GDM1 (cell line): ENCODE measurements around the gene CYP11A1.

ENCODE experiments used
- DNase-seq: peaks from one replicate; lab custom pipeline; 2025; lab: John Stamatoyannopoulos, UW

The CYP11A1 gene

DNA sequence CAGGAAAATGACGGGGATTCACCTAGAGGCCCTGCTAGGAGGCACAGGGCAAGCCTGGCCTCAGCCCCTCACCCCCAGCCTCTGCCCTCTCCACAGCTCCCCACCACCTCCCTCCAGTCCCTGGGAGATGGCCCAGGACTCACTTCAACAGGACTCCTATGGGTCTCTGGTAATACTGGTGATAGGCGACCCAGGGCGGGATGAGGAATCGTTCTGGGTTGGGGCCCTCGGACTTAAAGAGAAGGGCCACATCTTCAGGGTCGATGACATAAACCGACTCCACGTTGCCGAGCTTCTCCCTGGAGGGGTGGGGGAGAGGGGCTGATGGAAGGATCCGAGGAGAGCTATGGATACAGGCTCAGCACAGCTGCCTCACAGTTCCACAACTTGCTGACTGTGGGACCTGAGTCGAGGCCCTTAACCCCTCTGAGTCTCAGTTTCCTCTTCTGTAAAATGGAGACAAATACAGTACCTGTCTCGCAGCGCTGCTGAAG lies 19.6 kb downstream of the CYP11A1 start:
- no peak for DNase-seq

GRCh38 chr15:74345051-74345450 lies 22.4 kb downstream of the CYP11A1 start:
- DNase-seq: no peak

GRCh38 chr15:74343797-74344127 lies 23.7 kb downstream of the CYP11A1 start:
- no peak for DNase-seq

DNA sequence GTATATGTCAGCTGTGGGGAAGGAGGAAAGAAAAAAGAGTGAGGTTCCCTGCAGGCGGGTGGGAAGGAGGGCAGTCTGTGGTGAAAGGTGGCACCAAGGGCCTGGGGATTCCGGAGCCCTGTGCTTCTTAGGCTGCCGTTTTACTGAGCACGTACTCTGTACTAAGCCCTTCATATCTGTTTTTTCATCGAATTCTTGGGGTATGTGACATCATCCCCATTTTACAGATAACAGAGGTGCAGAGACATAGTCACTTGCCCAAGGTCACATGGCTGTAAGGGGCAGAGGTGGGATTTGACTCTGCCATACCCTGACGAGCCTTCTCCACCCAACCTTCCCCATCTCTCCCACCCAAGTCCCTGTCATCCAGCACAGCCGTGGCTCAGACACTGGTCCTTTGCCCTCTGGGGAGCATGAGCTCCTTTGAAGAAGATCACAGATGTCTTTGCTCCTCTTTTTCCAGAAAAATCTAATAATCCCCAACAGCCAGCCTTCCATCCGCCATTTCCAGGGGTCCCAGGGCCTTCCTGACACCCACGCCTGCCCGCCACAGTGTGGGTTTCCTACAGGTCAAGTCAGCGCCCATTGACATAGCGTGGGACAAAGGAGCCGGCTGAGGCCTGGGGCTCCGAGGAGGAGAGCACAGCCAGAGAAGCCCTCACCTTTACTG lies 24.2 kb downstream of the CYP11A1 start:
- no peak for DNase-seq

DNA sequence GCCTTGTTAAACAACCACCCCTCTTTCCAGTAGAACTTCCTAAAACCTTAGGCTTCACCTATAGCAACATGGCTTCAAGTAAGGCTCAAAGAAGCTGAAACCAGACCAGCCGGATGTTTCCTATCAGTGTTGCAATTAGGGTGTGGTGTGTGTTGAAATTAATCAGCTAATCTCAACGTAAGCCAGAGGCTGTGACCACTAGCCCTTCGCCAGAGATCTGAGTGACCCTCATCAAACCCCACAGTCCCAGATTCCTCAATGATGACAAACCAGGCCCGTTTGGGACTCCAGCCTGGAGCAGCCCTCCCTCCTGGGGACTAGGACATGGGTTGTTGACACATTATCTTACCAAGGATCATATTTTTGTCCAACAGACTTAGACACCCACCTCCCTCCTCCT lies 27.3 kb downstream of the CYP11A1 start:
- no peak for DNase-seq

GRCh38 chr15:74339371-74339770 lies 28.1 kb downstream of the CYP11A1 start:
- DNase-seq: no peak

DNA sequence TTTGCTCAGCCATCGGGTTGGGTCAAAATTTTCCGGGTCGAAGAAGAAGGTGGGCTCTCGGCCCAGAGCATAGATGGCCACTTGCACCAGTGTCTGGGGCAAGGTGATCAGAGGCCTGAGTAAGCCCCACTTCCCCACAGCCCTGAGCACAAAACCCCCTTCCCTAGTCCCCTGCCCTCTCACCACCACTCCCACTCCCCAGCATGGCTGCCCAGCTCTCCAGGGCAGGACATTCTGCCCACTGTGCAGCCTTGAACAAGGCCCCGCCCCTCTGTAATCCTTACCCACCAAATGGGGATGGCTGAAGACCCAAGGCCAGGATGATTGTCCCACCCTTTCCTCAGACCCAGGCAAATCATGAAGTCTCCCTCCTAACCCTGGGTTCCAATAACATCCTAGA lies 28.8 kb downstream of the CYP11A1 start:
- DNase-seq: no peak

GRCh38 chr15:74337607-74338211 lies 29.7 kb downstream of the CYP11A1 start:
- no peak for DNase-seq

DNA sequence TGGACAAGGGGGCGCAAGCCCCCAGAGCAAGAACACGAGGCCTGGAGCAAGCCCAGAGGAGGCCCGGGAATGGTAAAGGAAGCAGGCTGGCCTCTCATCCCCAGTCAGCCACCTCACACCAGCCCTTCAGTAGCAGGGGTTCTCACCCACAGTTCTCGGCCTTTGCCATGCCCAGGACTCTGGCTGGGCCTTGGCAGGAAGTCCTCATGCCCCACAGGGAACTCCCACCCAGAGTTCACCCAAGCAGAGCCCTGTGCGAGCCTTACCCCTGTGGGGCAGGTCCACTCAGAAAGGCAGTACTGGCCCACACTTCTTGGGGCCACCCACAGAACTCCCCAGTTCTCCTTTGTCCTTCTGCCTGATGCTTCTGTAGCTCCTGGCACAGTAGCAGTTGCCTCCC lies 30.3 kb downstream of the CYP11A1 start:
- DNase-seq: no peak

DNA sequence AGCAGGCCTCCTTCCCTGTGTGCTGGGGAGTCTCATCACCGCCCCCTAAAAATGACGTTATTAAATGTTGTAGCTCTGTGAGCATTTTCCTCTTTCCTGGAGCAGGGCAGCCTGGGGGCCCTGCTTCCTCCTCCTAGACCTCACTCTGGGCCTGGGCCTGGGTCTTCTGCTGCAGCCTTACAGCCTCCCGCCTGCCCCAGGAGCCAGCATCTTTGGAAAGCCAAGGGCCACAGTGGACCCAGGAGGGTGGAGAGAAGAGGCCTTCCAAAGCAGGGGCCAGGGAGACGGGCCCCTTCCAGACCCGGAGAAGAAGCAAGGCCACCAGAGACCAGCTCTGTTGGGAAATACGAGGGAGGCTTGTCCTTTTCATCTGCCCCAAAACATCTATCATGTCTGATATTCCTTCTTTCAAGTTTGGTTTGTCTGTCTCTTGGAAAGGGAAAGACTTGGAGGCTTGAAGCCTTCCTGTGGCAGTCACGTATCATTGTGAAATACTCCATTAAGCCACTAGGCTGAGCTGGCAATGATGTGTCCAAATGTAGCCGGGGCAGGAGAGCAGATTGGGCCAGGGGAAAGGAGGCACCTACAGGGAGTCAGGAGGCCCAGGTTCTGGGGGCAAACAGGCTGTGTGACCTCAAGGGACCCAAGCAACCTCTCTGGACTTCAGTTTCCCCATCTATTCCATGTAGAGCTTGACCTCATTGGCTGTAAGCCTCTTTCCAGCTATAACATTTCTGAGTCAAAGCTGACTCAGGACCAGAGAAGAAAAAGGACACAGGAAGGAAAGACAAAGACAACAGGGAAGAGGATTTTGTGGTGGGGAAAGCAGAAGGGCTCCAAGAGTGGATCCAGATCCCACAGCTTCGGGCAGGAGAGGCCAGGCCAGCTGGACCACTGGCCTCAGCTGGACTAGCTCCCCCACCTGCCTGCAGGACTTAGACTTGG lies 31.1 kb downstream of the CYP11A1 start:
- DNase-seq: no peak

DNA sequence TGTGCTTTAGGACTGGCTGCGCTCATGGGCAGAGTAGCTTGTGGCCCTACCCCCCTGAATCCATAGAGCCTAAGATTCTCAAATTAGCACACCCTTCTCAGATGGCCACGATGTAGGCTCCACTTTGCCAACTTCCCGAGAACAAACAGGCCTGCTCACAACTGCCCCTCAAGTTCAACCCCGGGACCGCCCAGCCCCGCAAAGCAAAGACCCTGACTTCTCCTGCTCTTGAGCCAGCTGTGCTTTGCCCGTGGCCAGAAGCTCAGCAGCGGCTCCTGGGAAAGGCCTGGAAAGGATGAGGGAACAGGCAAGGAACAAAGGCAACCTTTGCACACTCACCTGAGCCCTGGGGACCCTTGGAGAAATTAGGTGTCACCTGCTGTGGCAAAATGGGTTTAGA lies 32.0 kb downstream of the CYP11A1 start:
- no peak for DNase-seq

- DNase-seq: no peak
These were observed 33.3 kb downstream of the CYP11A1 start for GRCh38 chr15:74334127-74334526.

GRCh38 chr15:74333662-74334061 lies 33.8 kb downstream of the CYP11A1 start:
- DNase-seq: no peak

GRCh38 chr15:74333093-74333492 lies 34.4 kb downstream of the CYP11A1 start:
- no peak for DNase-seq

DNA sequence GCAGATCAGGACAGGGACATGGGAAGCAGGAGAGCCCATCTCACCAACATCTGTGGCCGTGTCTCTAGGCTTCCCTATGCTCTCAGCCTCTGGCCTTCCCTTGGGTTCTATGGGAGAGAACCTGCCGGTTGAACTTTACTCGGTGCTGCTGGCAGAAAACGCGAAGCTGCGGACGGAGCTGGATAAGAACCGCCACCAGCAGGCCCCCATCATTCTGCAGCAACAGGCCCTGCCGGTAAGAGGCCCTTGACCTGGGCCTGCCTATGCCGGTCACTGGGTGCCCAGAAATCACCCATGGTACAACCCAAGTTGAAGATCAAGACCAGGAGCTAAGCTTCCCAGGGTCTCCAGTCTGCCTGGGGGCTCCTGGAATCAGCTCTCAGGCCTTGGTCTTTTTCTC lies 34.8 kb downstream of the CYP11A1 start:
- DNase-seq: no peak

DNA sequence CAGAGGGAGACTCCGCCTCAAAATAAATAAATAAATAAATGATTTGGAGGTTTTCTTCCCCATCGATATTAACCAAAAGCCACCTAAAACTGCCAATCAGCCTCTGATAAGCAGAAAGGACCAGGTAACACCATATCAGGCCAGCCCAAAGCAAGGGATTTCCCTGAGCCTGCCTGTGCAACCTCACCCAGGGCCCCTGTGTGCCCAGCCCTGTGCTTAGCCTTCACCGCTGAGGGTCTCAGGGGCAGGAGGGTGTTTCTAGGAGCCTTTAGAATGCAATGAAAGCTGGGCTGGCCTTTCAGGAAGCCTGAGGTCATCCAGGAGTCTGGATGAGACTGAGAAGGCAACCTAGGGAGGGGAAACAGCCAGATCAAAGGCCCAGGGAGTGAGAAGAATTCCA lies 35.4 kb downstream of the CYP11A1 start:
- DNase-seq: no peak

DNA sequence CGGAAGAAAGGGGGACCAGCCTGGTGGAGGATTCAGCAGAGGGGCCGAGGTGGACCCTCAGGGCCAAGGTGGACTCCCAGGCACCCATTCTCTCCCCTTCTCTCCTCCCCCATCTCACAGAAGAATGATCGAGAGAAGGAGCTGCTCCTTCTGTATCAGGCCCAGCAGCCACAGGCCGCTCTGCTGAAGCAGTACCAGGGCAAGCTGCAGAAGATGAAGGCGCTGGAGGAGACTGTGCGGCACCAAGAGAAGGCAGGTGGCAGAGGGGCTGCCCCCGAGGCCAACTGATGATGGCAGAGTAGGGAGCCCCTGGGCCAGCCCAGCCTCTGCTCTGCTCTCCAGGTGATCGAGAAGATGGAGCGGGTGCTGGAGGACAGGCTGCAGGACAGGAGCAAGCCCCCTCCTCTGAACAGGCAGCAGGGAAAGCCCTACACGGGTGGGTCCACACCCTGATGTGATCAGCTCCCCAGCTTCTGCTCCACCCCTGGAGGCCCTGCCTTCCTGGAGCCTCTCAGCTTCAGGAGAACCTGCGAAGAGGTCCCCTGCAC lies 36.5 kb downstream of the CYP11A1 start:
- DNase-seq: no peak

GRCh38 chr15:74328331-74329056 lies 39.0 kb downstream of the CYP11A1 start:
- peak; percentile 61 for DNase-seq

GRCh38 chr15:74327756-74328155 lies 39.7 kb downstream of the CYP11A1 start:
- DNase-seq: no peak

GRCh38 chr15:74326746-74327145 lies 40.7 kb downstream of the CYP11A1 start:
- no peak for DNase-seq

- no peak for DNase-seq
These were observed 42.7 kb downstream of the CYP11A1 start for GRCh38 chr15:74324714-74325113.
